Brain microvascular endothelial cell (primary cell): ENCODE measurements around the gene CFAP77.

Experiments
- DNase-seq: peaks from one replicate; pipeline ENCODE4 v3.0.0-alpha.2; 2020
- H3K27ac ChIP-seq: fragments of 250-450 bp; sonication (Bioruptor Pico); 2 replicates; pipeline ENCODE4 v1.5.1; 2020; ENCODE audit warnings: mild to moderate bottlenecking, moderate library complexity
- H3K27me3 ChIP-seq: fragments of 250-450 bp; sonication (Bioruptor Pico); replicated peaks from 2 replicates; pipeline ENCODE4 v1.5.1; 2020; ENCODE audit warnings: mild to moderate bottlenecking
- H3K36me3 ChIP-seq: fragments of 250-450 bp; sonication (Bioruptor Pico); replicated peaks from 2 replicates; pipeline ENCODE4 v1.5.1; 2020; ENCODE audit warnings: mild to moderate bottlenecking
- H3K4me3 ChIP-seq: 2 replicates; pipeline ENCODE4 v1.5.1; 2011; ENCODE audit warnings: low read depth, mild to moderate bottlenecking, control low read depth, low read length, moderate library complexity
- CTCF ChIP-seq: IDR thresholded peaks from 2 replicates; pipeline ENCODE4 v1.5.1; 2011; ENCODE audit warnings: low read depth, mild to moderate bottlenecking, moderate library complexity, low read length, control low read depth, inconsistent platforms; ENCODE audit errors: missing control alignments
- in situ Hi-C: cut with HindIII; loops from 2 replicates; pipeline ENCODE4 v1.10.0; 2017; ENCODE audit warnings: low sequenced_read_pairs, low pct_ligation_motif_present

Gene CFAP77

GRCh38 chr9:132554755-132555154, 144.7 kb downstream of the CFAP77 start:
- H3K4me3 ChIP-seq: no peak overlapping the region
- in situ Hi-C loops: no loop called here
- no peaks in the 10 kb centered on the region for H3K36me3 ChIP-seq
- H3K27ac ChIP-seq: no peak overlapping the region
- H3K27me3 ChIP-seq: no peaks in the 10 kb centered on the region
- no peak for DNase-seq
- no peak for TF ChIP-seq CTCF

- in situ Hi-C loops: no loop called here
- peaks cover 2% of the 10 kb centered on the region for H3K27me3 ChIP-seq
- DNase-seq: no peak
- H3K36me3 ChIP-seq: no peaks in the 10 kb centered on the region
- no peak for TF ChIP-seq CTCF
- H3K27ac ChIP-seq: no peak overlapping the region
- H3K4me3 ChIP-seq: no peak overlapping the region
These were observed 145.5 kb downstream of the CFAP77 start for GRCh38 chr9:132555528-132555927.

DNA sequence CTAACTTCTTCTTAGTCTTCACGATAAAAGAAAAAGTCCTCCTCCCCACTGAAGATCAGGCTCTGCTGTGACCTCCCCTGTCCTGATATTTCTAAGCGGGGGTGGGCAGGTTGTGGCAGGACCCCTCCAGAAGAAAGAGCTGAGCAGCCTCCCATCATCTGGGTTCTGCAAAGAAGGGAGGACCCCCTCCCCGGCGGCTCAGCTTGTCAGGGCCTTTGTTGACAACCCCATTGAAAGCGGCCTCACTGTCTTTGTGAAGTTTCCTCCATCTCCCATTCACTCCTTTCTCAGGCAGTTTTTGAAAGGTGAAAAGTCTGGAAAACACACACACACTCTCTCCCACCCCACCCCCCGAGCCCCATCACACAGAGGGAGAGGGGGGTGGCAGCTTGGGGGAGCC, 146.2 kb downstream of the CFAP77 start:
- Histone ChIP-seq H3K4me3 (no peak overlapping the region), H3K36me3 (no peaks in the 10 kb centered on the region), H3K27me3 (peaks cover 2% of the 10 kb centered on the region), H3K27ac (no peak overlapping the region)
- TF ChIP-seq CTCF: no peak
- in situ Hi-C loops: no loop called here
- no peak for DNase-seq

- in situ Hi-C loops: no loop called here
- Histone ChIP-seq H3K36me3 (no peaks in the 10 kb centered on the region), H3K27ac (no peak overlapping the region), H3K4me3 (no peak overlapping the region), H3K27me3 (peaks cover 2% of the 10 kb centered on the region)
- no peak for DNase-seq
- TF ChIP-seq CTCF: no peak
These were observed 146.7 kb downstream of the CFAP77 start for GRCh38 chr9:132556714-132557113.

GRCh38 chr9:132557159-132557558, 147.1 kb downstream of the CFAP77 start:
- TF ChIP-seq CTCF: no peak
- Histone ChIP-seq H3K27me3 (peaks cover 2% of the 10 kb centered on the region), H3K36me3 (no peaks in the 10 kb centered on the region), H3K4me3 (no peak overlapping the region), H3K27ac (no peak overlapping the region)
- in situ Hi-C loops: no loop called here
- DNase-seq: no peak

DNA sequence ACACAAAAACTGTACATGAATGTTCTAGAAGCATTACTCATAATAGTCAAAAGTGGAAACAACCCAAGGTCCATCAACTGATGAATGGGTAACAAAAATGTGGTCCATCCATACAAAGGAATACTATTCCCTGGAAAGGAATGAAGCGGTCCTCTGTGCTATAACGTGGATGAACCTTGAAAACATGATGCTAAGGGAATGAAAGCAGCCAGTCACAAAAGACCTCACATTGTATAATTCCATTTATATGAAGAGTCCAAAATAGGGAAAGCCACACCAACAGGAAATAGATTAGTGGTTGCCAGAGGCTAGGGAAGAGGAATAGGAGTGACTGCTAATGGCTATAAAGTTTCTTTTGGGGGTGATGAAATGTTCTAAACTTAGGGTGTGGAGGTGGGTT, 149.7 kb downstream of the CFAP77 start:
- TF ChIP-seq CTCF: no peak
- no peak overlapping the region for H3K4me3 ChIP-seq
- peaks cover 2% of the 10 kb centered on the region for H3K27me3 ChIP-seq
- in situ Hi-C loops: no loop called here
- no peaks in the 10 kb centered on the region for H3K36me3 ChIP-seq
- no peak for DNase-seq
- no peak overlapping the region for H3K27ac ChIP-seq
